NB4 (cell line): ENCODE measurements around the gene C10orf53.
A peak's percentile ranks its signal among the peaks of the same experiment; 100 is the strongest.

Experiments used
- DNase-seq: peaks from one replicate; pipeline ENCODE4 v3.0.0; 2010; ENCODE audit warnings: low read depth
- H3K4me3 ChIP-seq: one replicate; pipeline ENCODE4 v1.5.1; 2011; ENCODE audit warnings: mild to moderate bottlenecking, low read depth, low read length, moderate library complexity
- MAX ChIP-seq: IDR thresholded peaks from 2 replicates; pipeline ENCODE4 v1.6.1; 2011; ENCODE audit warnings: low read depth, low read length
- MYC ChIP-seq: IDR thresholded peaks from 2 replicates; pipeline ENCODE4 v1.6.1; 2011; ENCODE audit warnings: low read depth, low read length
- POLR2A ChIP-seq: IDR thresholded peaks from 2 replicates; pipeline ENCODE4 v1.6.1; 2011; ENCODE audit warnings: mild to moderate bottlenecking; ENCODE audit not compliant: insufficient read length; ENCODE audit errors: extremely low read depth
- TF ChIP-seq, protein P1 (sequence below): IDR thresholded peaks from one replicate; pipeline ENCODE4 v1.5.1; 2012; ENCODE audit warnings: low read depth, low read length

Gene C10orf53

GRCh38 chr10:49698679-49699078 is 19.2 kb downstream of the C10orf53 start:
- no peak for TF ChIP-seq MYC
- TF ChIP-seq POLR2A = no peak
- TF ChIP-seq MAX = no peak
- TF ChIP-seq, protein P1, sequence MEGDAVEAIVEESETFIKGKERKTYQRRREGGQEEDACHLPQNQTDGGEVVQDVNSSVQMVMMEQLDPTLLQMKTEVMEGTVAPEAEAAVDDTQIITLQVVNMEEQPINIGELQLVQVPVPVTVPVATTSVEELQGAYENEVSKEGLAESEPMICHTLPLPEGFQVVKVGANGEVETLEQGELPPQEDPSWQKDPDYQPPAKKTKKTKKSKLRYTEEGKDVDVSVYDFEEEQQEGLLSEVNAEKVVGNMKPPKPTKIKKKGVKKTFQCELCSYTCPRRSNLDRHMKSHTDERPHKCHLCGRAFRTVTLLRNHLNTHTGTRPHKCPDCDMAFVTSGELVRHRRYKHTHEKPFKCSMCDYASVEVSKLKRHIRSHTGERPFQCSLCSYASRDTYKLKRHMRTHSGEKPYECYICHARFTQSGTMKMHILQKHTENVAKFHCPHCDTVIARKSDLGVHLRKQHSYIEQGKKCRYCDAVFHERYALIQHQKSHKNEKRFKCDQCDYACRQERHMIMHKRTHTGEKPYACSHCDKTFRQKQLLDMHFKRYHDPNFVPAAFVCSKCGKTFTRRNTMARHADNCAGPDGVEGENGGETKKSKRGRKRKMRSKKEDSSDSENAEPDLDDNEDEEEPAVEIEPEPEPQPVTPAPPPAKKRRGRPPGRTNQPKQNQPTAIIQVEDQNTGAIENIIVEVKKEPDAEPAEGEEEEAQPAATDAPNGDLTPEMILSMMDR = no peak
- DNase-seq = no peak
- no peak overlapping the region for H3K4me3 ChIP-seq

DNA sequence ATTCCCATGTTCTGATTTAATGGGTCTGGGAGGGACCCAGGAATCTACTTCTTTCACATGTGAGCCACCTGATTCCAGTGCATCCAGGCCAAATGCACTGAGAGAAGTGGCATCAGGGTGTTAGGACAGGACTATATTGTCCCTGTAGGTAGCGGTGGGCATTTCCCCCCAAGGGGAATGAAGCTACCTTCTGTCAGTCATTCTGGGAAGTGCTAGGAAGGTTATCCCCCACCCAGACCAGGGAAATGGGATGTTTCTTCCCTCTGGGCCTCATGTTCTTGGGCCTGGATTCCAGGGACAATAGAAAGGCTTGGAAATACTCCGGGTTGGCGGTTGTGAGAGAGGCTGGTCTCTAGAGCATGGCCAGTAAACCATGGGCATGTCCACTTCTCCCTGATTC is 20.8 kb downstream of the C10orf53 start:
- no peak overlapping the region for H3K4me3 ChIP-seq
- no peak for DNase-seq
- TF ChIP-seq MYC (no peak), POLR2A (no peak), MAX (no peak)
- TF ChIP-seq, protein P1 = no peak

- TF ChIP-seq MYC (no peak), MAX (no peak), POLR2A (no peak)
- no peak overlapping the region for H3K4me3 ChIP-seq
- peak; percentile 18 for DNase-seq
These were observed 21.5 kb downstream of the C10orf53 start for GRCh38 chr10:49700997-49701396.

- TF ChIP-seq POLR2A = no peak
- TF ChIP-seq MAX = no peak
- TF ChIP-seq, protein P1 = no peak
- no peak for TF ChIP-seq MYC
- no peak overlapping the region for H3K4me3 ChIP-seq
- DNase-seq = no peak
These were observed 28.1 kb downstream of the C10orf53 start for GRCh38 chr10:49707585-49707984.

- DNase-seq = no peak
- H3K4me3 ChIP-seq = no peak overlapping the region
- TF ChIP-seq, protein P1 = no peak
- no peak for TF ChIP-seq MYC
- TF ChIP-seq POLR2A = no peak
- TF ChIP-seq MAX = no peak
These were observed 30.5 kb downstream of the C10orf53 start for GRCh38 chr10:49709934-49710333.

- DNase-seq = no peak
- no peak overlapping the region for H3K4me3 ChIP-seq
- TF ChIP-seq POLR2A (no peak), MYC (no peak), MAX (no peak)
- TF ChIP-seq, protein P1 = no peak
These were observed 31.5 kb downstream of the C10orf53 start for GRCh38 chr10:49710966-49711365.
